Testis (tissue), 3 donors: ENCODE measurements around the gene PROSER2. TPM values are rescaled to one million over a fixed set of nuclear protein-coding genes. Genes with fewer than 3 reads are reported as not detected.

Source experiments
- DNase-seq: peaks from one replicate; pipeline ENCODE4 v3.0.0-alpha.2; 2019
- H3K27ac ChIP-seq, 2 donors: fragments of 200-600 bp; sonication (generic); one replicate each; pipeline ENCODE4 v1.5.1; 2019
- H3K27me3 ChIP-seq: fragments of 200-600 bp; sonication (generic); one replicate; pipeline ENCODE4 v1.5.1; 2019
- H3K36me3 ChIP-seq: fragments of 200-600 bp; sonication (generic); one replicate; pipeline ENCODE4 v1.5.1; 2017; ENCODE audit warnings: low read depth; ENCODE audit errors: missing control alignments
- H3K4me1 ChIP-seq: fragments of 200-600 bp; sonication (generic); one replicate; pipeline ENCODE4 v1.5.1; 2019
- H3K4me3 ChIP-seq, 2 donors: fragments of 200-600 bp; sonication (generic); one replicate each; pipeline ENCODE4 v1.5.1; 2017 to 2019
- H3K9me3 ChIP-seq: fragments of 200-600 bp; sonication (generic); one replicate; pipeline ENCODE4 v1.5.1; 2017
- POLR2A ChIP-seq: fragments of 450-650 bp; IDR thresholded peaks from one replicate; pipeline ENCODE4 v1.6.1; 2017; ENCODE audit warnings: antibody characterized with exemption, mild to moderate bottlenecking, moderate library complexity
- WGBS, 2 donors: methylation state at CpG; one replicate each; pipeline ENCODE4 v1.1.5; 2018; 5-methylcytosine and 5-hydroxymethylcytosine counted together
- intact Hi-C: fragments of 100-400 bp; cut with DNase I; formaldehyde crosslinking; loops from one replicate; pipeline ENCODE4 v1.15.1; 2023; ENCODE audit warnings: low total_unique reads
- polyA plus RNA-seq: library from polyadenylated mRNA; stranded (reverse); fragments of 350-450 nt; fragmentation: Illumina TruSeq; extraction: RNeasy Lipid Tissue Mini Kit (QIAGEN cat#74804); gene quantifications from one replicate; pipeline ENCODE4 v1.2.3, GENCODE V29; 2014; ENCODE audit warnings: low read depth, low replicate concordance; ENCODE audit not compliant: insufficient read depth
- total RNA-seq, 2 donors: library from RNA; depleted of rRNA; stranded (reverse); fragments of >200 nt; gene quantifications; one replicate each; pipeline ENCODE4 v1.2.3, GENCODE V29; 2016
- TF ChIP-seq, protein P1 (sequence below), 3 experiments: fragments of 450-650 bp in 2 of 3; fragments of 200-600 bp in 1 of 3; sonication (generic) in 1 of 3; IDR thresholded peaks; one replicate each; pipeline ENCODE4 v1.5.1; 2016 to 2019; ENCODE audit warnings: antibody characterized with exemption in 3 of 3, mild to moderate bottlenecking in 2 of 3, moderate library complexity in 1 of 3

The PROSER2 gene
- total and polyA plus RNA-seq, 3 donors from 2014 or later, result 7.8 to 21.4 (median 15.6) TPM

DNA sequence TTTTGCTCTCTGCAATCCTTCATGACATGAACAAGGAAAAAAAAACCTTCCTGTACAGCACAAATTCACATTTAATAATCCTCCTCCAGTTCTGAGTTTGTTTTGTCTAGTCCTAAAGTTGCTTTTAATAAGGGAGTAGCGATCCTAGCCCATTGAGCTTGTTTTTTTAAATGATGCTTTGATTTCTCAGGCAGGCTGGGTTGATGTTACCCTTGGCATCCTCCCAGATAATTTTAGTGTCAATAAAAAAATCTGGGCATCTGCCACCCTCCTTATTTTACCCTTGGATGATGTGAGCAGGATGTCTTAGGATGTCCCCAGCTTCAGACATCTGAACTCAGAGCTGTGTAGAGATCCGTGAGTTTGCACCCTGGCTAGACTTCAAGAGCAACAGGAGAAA lies 33.9 kb upstream of the PROSER2 start:
- no peaks in the 10 kb centered on the region for H3K9me3 ChIP-seq
- no peaks in the 10 kb centered on the region for H3K36me3 ChIP-seq
- intact Hi-C loops, result no loop called here
- no peak for TF ChIP-seq POLR2A
- TF ChIP-seq, protein P1, sequence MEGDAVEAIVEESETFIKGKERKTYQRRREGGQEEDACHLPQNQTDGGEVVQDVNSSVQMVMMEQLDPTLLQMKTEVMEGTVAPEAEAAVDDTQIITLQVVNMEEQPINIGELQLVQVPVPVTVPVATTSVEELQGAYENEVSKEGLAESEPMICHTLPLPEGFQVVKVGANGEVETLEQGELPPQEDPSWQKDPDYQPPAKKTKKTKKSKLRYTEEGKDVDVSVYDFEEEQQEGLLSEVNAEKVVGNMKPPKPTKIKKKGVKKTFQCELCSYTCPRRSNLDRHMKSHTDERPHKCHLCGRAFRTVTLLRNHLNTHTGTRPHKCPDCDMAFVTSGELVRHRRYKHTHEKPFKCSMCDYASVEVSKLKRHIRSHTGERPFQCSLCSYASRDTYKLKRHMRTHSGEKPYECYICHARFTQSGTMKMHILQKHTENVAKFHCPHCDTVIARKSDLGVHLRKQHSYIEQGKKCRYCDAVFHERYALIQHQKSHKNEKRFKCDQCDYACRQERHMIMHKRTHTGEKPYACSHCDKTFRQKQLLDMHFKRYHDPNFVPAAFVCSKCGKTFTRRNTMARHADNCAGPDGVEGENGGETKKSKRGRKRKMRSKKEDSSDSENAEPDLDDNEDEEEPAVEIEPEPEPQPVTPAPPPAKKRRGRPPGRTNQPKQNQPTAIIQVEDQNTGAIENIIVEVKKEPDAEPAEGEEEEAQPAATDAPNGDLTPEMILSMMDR (IDR thresholded peaks at IDR 0.05), result no peak
- H3K4me1 ChIP-seq, result no peaks in the 10 kb centered on the region
- no peak for DNase-seq
- no peak overlapping the region for H3K27ac ChIP-seq
- no peaks in the 10 kb centered on the region for H3K27me3 ChIP-seq
- WGBS, 2 donors, result 43 to 58% methylated on average over 2 of the region's 2 CpGs
- H3K4me3 ChIP-seq, result no peak overlapping the region

DNA sequence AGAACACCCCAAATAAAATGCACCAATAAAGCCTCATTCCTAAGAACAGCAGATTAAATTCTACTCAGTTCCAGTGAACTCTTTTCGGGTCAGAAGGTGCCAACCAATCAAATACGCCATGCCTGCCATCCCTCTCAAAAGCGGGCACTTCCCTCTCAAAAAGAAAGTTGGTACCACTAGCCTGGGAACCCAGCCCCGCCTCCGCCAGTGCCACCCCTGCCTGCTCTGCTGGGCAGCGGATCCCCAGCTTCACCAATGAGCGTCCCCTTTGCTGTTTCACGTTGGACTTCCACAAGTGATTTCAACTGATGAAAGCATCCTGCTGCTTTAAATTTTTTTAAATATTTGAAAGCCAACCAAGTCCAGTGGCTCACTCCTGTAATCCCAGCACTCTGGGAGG lies 33.2 kb upstream of the PROSER2 start:
- Histone ChIP-seq H3K4me1 (no peaks in the 10 kb centered on the region), H3K27me3 (no peaks in the 10 kb centered on the region), H3K4me3 (no peak overlapping the region), H3K9me3 (no peaks in the 10 kb centered on the region), H3K27ac (no peak overlapping the region), H3K36me3 (no peaks in the 10 kb centered on the region)
- WGBS, 2 donors, result 72 to 78% methylated on average over 8 of the region's 8 CpGs
- no peak for DNase-seq
- intact Hi-C loops, result no loop called here
- TF ChIP-seq, protein P1 (IDR thresholded peaks at IDR 0.05), result no peak
- TF ChIP-seq POLR2A, result no peak

DNA sequence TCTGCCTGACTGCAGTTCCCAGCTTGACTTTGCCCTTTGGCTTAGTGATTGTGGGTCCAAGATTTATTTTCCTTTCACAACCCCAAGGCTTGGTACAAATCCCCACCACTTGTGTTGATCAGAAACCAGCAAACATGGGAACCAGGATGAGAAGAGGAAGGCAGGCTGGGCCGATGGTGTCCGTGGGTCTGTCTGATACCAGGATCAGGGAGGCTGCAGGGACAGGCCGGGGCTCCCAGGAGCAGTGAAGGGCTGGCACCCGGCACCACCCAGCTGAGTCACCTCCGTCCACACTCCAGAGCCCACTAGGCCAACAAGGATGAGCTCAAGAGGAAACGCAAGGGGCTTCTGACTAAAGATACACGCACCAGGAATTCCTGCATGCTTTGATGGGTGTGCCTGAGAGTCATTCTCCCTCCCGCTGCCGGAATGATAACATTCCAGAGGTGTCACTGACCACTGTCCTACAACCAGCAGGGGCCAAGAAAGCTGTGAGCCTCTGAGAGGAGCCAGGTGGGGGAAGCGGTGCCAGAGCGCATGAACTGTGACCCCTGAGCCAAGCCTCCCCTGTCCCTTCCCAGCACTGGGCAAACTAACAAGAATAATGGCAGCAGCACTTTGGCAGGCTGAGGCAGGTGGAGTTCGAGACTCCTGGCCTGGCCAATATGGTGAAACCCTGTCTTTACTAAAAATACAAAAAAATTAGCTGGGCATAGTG lies 29.2 kb upstream of the PROSER2 start:
- WGBS, 2 donors, result 86 to 93% methylated on average over 10 to 12 of the region's 12 CpGs
- Histone ChIP-seq H3K9me3 (no peaks in the 10 kb centered on the region), H3K4me1 (no peaks in the 10 kb centered on the region), H3K27me3 (no peaks in the 10 kb centered on the region), H3K27ac (no peak overlapping the region), H3K36me3 (no peaks in the 10 kb centered on the region), H3K4me3 (no peak overlapping the region)
- DNase-seq, result no peak
- TF ChIP-seq, protein P1 (IDR thresholded peaks at IDR 0.05), result no peak
- no peak for TF ChIP-seq POLR2A
- intact Hi-C loops, result no loop called here

DNA sequence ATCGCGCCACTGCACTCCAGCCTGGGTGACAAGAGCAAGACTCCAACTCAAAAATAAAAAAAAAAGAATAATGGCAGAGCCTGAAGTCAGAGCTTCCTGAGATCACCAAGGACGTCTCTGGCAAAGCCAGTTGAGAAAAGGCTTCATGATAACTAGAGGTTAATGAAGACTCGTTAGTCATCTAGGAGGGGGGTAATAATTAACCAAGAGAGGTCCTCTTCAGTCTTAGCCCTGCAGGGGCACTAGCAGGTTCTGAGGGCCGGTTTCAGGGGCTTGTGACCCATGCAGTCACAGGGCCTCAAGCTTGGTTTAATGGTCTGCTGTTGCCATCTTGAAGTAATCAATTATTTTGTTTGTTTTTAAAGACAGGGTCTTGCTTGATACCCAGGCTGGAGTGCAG lies 28.6 kb upstream of the PROSER2 start:
- no peak for TF ChIP-seq POLR2A
- TF ChIP-seq, protein P1 (IDR thresholded peaks at IDR 0.05), result no peak
- Histone ChIP-seq H3K4me3 (no peak overlapping the region), H3K4me1 (no peaks in the 10 kb centered on the region), H3K27me3 (no peaks in the 10 kb centered on the region), H3K9me3 (no peaks in the 10 kb centered on the region), H3K27ac (no peak overlapping the region), H3K36me3 (no peaks in the 10 kb centered on the region)
- WGBS, 2 donors, result 88 to 93% methylated on average over 5 of the region's 5 CpGs
- intact Hi-C loops, result no loop called here
- DNase-seq, result no peak
